C4-2B (cell line): ENCODE results near the gene SMIM24.

ENCODE experiments used
- H3K27ac ChIP-seq: fragments of 450-650 bp; 2 replicates; pipeline ENCODE4 v1.5.1; 2017
- ZFX ChIP-seq: fragments of 450-650 bp; IDR thresholded peaks from 2 replicates; pipeline ENCODE4 v1.6.1; 2017
- TF ChIP-seq, protein P1 (sequence below): fragments of 450-650 bp; conservative IDR thresholded peaks from 2 replicates; pipeline ENCODE4 v1.5.1; 2017; ENCODE audit warnings: mild to moderate bottlenecking

Gene SMIM24

DNA sequence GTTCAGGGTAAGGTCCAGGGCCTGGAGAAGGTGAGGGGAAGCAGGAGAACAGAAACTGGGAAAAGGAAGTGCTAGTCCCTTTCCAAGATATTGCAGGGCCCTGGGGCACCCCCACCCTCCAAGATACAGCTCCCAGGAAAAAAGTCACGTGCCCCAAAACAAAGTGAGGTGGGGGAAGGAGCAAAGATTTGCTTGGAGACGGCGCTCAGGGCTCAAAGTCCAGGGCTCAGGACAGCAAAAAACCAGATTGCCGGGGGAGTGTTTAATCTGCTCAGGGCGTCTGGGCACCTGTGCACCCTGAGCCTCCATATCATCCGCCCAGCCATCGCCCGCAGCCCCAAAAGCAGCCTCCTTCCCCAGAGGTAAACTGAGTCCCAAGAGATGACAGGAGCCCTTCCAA lies 6.3 kb downstream of the SMIM24 start:
- no peak for TF ChIP-seq ZFX
- TF ChIP-seq, protein P1, sequence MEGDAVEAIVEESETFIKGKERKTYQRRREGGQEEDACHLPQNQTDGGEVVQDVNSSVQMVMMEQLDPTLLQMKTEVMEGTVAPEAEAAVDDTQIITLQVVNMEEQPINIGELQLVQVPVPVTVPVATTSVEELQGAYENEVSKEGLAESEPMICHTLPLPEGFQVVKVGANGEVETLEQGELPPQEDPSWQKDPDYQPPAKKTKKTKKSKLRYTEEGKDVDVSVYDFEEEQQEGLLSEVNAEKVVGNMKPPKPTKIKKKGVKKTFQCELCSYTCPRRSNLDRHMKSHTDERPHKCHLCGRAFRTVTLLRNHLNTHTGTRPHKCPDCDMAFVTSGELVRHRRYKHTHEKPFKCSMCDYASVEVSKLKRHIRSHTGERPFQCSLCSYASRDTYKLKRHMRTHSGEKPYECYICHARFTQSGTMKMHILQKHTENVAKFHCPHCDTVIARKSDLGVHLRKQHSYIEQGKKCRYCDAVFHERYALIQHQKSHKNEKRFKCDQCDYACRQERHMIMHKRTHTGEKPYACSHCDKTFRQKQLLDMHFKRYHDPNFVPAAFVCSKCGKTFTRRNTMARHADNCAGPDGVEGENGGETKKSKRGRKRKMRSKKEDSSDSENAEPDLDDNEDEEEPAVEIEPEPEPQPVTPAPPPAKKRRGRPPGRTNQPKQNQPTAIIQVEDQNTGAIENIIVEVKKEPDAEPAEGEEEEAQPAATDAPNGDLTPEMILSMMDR, result no peak
- H3K27ac ChIP-seq, result no peak overlapping the region

DNA sequence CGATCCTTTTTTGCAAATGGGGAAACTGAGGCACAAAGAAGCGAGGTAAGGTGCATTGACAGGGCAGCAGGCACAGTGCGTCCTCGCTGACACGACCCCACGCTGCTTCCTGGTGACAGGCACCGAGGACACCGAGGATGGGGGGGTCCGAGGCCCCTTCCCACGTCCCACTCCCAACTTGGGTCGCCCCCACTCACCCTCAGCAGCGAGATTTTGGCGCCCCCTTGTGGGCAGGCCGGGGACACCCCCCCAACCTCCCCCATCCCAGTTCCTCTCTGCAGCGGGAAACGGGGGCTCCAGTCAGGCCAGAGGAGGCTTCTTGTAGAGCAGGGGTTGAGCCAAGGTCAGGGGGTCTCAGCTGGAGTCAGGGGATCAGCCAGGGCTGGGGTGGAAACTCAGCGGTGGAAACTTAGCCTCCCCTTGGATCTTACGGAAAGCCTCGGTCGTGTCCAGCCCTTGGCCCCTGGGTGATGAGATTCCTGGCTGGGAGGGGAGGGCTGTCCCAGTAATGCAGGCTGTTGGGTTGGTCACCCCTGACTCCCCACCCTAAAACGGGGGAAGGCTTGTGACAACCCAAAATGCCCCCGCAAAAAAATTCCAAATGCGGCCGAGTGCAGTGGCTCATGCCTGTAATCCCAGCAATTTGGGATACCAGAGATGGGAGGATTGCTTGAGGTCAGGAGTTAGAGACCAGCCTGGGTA lies 8.2 kb downstream of the SMIM24 start:
- H3K27ac ChIP-seq, result no peak overlapping the region
- TF ChIP-seq, protein P1, result peak; percentile 90
- TF ChIP-seq ZFX, result no peak

DNA sequence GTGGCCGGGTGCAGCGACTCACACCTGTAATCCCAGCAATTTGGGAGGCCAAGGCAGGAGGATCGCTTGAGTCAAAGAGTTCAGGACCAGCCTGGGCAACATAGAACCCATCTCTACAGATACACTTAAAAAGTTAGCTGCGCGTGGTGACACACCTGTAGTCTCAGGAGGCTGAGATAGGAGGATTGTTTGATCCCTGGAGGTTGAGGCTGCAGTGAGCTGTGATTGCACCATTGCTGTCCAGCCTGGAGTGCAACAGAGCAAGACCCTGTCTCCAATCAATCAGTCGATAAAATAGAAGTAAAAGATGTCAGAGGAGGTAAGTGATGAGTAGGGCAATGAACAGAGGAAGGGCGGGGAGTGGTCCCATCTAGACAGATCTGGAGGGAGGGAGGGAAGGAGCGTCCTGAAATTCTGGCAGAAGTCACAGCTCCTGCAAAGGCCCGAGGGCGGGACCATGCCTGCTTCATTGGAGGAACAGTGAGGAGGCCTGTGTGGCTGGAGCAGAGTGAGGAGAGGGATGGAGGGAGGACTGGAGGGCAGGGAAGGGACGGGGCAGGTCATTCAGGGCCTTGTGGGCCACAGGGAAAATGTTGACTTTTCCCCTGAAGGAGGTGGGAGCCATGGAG lies 9.7 kb downstream of the SMIM24 start:
- TF ChIP-seq, protein P1, result no peak

DNA sequence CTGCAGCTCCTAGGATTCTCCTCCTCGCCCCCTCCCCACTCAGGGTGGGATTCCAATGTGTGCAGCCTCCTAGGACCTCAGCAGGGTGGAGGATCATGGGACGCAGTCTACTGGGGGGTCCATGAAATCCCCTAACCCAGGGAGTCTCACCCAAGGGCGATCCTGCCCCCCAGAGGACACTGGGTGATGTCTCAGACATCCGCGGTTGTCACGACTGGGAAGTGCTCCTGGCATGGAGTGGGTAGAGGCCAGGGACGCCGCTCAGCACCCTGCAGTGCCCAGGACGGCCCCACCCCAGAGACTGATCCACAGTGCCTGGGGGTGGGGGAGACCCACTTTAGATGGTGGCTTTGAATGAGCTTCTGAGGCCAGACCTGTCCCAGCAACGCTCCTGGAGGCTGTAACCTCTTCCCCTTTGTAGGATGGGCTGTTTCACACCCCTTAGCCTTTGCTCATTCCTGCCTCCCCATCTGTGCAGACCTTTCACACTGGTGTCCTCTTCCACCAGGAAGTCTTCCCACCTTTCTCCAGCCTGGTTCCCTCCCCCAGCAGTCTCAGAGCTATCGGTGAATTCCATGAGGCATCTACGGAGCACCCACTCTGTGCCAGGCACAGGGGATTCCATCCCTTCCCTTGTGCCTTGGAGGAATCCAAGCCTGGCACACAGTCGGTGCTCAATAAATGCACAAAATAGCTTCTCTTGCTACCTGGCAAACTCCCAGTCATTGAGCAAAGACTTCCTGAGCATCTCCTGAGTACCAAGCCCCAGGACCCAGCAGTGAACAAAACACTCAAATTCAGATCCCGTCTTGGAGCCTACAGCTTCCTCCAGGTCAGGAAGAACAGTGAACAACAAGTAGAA lies 10.5 kb downstream of the SMIM24 start:
- TF ChIP-seq, protein P1, result no peak
- no peak for TF ChIP-seq ZFX
- H3K27ac ChIP-seq, result no peak overlapping the region

More for the DNA sequence above, 9.7 kb downstream of the SMIM24 start:
- no peak overlapping the region for H3K27ac ChIP-seq

DNA sequence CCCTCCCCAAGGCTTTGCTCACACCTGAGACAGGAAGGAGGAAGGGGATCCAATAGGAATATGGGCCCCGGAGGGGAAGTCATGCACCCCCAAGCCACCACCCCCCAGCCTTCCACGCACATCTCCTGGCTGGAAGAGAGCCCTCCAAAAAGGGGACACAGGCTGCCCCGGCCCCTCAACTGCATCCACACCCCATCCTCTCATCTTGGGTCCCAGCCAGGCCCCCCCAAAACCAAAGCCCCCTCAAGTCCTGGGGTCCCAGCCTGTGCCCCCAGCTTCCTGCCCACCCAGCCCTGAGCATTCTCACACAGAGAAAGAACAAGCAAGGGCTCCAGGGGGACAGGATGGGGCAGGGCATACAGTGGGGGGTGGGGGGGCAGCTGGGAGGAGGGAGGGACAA lies 12.1 kb downstream of the SMIM24 start:
- no peak for TF ChIP-seq ZFX
- TF ChIP-seq, protein P1, result no peak

DNA sequence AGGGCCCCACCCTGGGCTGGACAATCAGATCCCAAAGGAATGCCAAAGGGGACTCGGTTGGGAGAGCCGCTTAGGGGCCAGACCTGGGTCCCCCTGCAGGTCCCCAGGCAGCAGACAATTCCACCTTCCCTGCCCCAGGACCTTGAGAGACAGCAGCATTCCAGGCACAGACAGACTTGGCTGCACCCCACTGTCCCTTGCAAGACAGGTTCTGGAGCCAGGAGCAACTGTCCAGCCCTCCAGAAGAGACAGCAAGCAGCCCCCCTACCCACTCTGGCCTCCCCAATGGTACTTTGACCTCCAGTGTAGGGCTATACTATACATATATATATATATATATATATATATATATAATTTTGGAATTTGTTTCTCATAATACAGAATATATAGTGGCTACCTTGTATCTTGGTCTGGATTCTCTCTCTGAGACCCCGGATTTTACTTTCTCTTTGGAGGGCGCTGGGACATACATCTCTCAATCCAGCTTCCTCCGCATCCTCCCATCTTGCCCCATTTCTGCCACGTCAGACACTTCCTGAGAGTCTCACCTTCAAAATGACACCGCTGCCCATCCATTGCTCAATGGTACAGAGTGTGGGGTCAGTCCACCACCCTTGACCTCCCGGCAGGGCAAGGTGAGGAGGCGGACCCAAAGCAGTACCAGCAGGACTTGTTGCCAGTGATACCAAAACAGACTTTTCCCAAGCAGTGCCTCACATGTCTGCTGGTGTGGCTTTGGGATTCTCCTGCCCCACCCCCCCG lies 12.7 kb downstream of the SMIM24 start:
- no peak for TF ChIP-seq ZFX
- TF ChIP-seq, protein P1, result no peak

More for the DNA sequence above, 12.1 kb downstream of the SMIM24 start:
- no peak overlapping the region for H3K27ac ChIP-seq

More for the DNA sequence above, 12.7 kb downstream of the SMIM24 start:
- H3K27ac ChIP-seq, result no peak overlapping the region
